ENCODE results near the gene PTAFR. TPM values are rescaled to one million over a fixed set of nuclear protein-coding genes. Genes with fewer than 3 reads are reported as not detected.
A peak's percentile ranks its signal among the peaks of the same experiment; 100 is the strongest.

PTAFR gene
- total and polyA plus RNA-seq, 2 of the 8 experiments (the other 6 are each of a cell fraction or from before 2014, with no cell fraction given), result 1.2 to 4.9 TPM

- no peaks in the 10 kb centered on the region for H3K36me3 ChIP-seq (ENCODE audit: control insufficient read depth in 2 of 4, insufficient read depth in 4 of 4, low read length in 3 of 4)
- H3K79me2 ChIP-seq (ENCODE audit: control insufficient read depth in 1 of 2, insufficient read depth in 2 of 2, low read length in 2 of 2), result no peaks in the 10 kb centered on the region
- H2BK20ac ChIP-seq (ENCODE audit: low read length), result no peak overlapping the region
- peak overlapping the region; percentile 18; the same call in 1 of the 2 replicates for H3K27ac ChIP-seq (ENCODE audit: low read depth, low read length)
- CTCF ChIA-PET (ENCODE audit: partially characterized antibody), result interaction anchor here (0.6 to 1.9 kb wide), 5 partner anchors 9 to 104 kb away, joined by 3 to 11 read pairs (median 4); no protein-coding TSS in a partner anchor
- no peak overlapping the region for H3K56ac ChIP-seq (replicated peaks; ENCODE audit: insufficient read length, low read depth, low read length)
- no peaks in the 10 kb centered on the region for H4K20me1 ChIP-seq (replicated peaks in 1 of 2; ENCODE audit: control insufficient read depth in 1 of 2, insufficient read depth in 2 of 2, low read length in 2 of 2)
- no peaks in the 10 kb centered on the region for H3K27me3 ChIP-seq (replicated peaks in 1 of 4; ENCODE audit: control insufficient read depth in 3 of 4, extremely low read depth in 1 of 4, insufficient read depth in 3 of 4, low read length in 3 of 4)
- H3K23me2 ChIP-seq (ENCODE audit: low read depth, low read length), result peaks cover 2% of the 10 kb centered on the region; the same call in 1 of the 2 replicates
- H3K9me3 ChIP-seq (ENCODE audit: insufficient read depth in 2 of 2, low read depth in 1 of 2, low read length in 1 of 2), result no peaks in the 10 kb centered on the region
- H2BK120ac ChIP-seq (replicated peaks; ENCODE audit: low read depth, low read length), result no peak overlapping the region
- H3K4me2 ChIP-seq (ENCODE audit: insufficient read depth in 1 of 2, low read depth in 2 of 2, low read length in 2 of 2), result peak overlapping the region; percentile 52 to 54
- H2AFZ ChIP-seq (ENCODE audit: low read length), result peak overlapping the region; percentile 86
- peak; percentile 98 for FAIRE-seq
- H2BK12ac ChIP-seq (ENCODE audit: low read depth, low read length), result no peak overlapping the region
- 0 out of 2 replicates have a peak overlapping the region, but pooled peaks have one; percentile 48 for H3K18ac ChIP-seq (ENCODE audit: extremely low read depth, low read length)
- H3K4me3 ChIP-seq (ENCODE audit: extremely low read depth in 1 of 4, insufficient read depth in 2 of 4, low read depth in 3 of 4, low read length in 4 of 4), result peak overlapping the region; percentile 4 to 49 (median 22); a peak in 6 of 8 replicates
- H2BK5ac ChIP-seq (ENCODE audit: low read depth, low read length), result no peak overlapping the region
- H4K5ac ChIP-seq (ENCODE audit: insufficient read length, low read depth, low read length), result peak overlapping the region; percentile 46
- no peak overlapping the region for H3K23ac ChIP-seq (ENCODE audit: insufficient read length)
- no peaks in the 10 kb centered on the region for H3K79me1 ChIP-seq (ENCODE audit: low read depth, low read length)
- POLR2A ChIA-PET (ENCODE audit: partially characterized antibody), result interaction anchor here (0.9 to 1.3 kb wide), 4 partner anchors 11 to 441 kb away, joined by 3 to 7 read pairs (median 4); no protein-coding TSS in a partner anchor
- H4K8ac ChIP-seq (ENCODE audit: extremely low read depth, insufficient read depth, low read length), result no peak overlapping the region
- no peak overlapping the region for H4K91ac ChIP-seq (replicated peaks; ENCODE audit: insufficient read length, low read length)
- no peak overlapping the region for H2AK5ac ChIP-seq (ENCODE audit: low read depth, low read length)
- H3K4me1 ChIP-seq (replicated peaks in 1 of 4; ENCODE audit: control insufficient read depth in 3 of 4, insufficient read depth in 4 of 4, low read length in 3 of 4), result peaks cover 0 to 2% (median 0%) of the 10 kb centered on the region in 4 experiments; a peak in 2 of 7 replicates
- H3K4ac ChIP-seq (replicated peaks; ENCODE audit: insufficient read length, low read depth, low read length), result no peak overlapping the region
- peak; percentile 81 to 87 for DNase-seq (ENCODE audit: low read depth in 1 of 2, low spot score in 2 of 2)
- H3K9ac ChIP-seq (replicated peaks in 1 of 4; ENCODE audit: extremely low read depth in 1 of 4, low read depth in 3 of 4, low read length in 3 of 4), result peak overlapping the region in 2 of 4 experiments; percentile 20 to 30; a peak in 1 of 7 replicates
- no peak overlapping the region for H3K14ac ChIP-seq (ENCODE audit: insufficient read length)
- 27% methylated on average over 11 of the region's 11 CpGs; no CpG with 5 or more reads in 1 of the 2 experiments for WGBS, 2 experiments (ENCODE audit: extremely low coverage in 1 of 2, insufficient coverage in 1 of 2, insufficient read length in 1 of 2, insufficient replicate concordance in 2 of 2, low coverage in 1 of 2, low lambda C conversion rate in 2 of 2, missing lambda C conversion rate in 1 of 2)
- peak overlapping the region; percentile 6; the same call in 1 of the 2 replicates for H2BK15ac ChIP-seq (ENCODE audit: low read length)
- no peak for TF ChIP-seq RBBP5 (IDR thresholded peaks at IDR 0.05; ENCODE audit: borderline replicate concordance, low read depth, low read length)
- no peak for TF ChIP-seq ZNF274 (IDR thresholded peaks at IDR 0.05; ENCODE audit: borderline replicate concordance, extremely low read depth, low read length)
- no peak for TF ChIP-seq BCL11A (IDR thresholded peaks at IDR 0.05; ENCODE audit: low read depth in 2 of 2, low read length in 2 of 2)
- TF ChIP-seq CHD2 (IDR thresholded peaks at IDR 0.05; ENCODE audit: low read length), result no peak
- no peak for TF ChIP-seq USF2 (IDR thresholded peaks at IDR 0.05; ENCODE audit: low read length)
- TF ChIP-seq CTCF (IDR thresholded peaks at IDR 0.05; ENCODE audit: control extremely low read depth in 1 of 3, insufficient read depth in 1 of 3, low read depth in 1 of 3, low read length in 3 of 3), result no peak
- TF ChIP-seq SUZ12 (IDR thresholded peaks at IDR 0.05; ENCODE audit: low read length), result no peak
- no peak for TF ChIP-seq MAFK (IDR thresholded peaks at IDR 0.05; ENCODE audit: low read depth, low read length)
Observed at GRCh38 chr1:28104866-28105467, 71.5 kb downstream of the PTAFR start.
